Measurements from ENCODE around the gene NCAN.

Gene NCAN

GRCh38 chr19:19176950-19177349 is 34.8 kb upstream of the NCAN start:
- Histone ChIP-seq H3K4me3 (ENCODE audit: low read depth, low read length) (no peak overlapping the region), H3K9ac (ENCODE audit: low read depth, low read length) (no peak overlapping the region), H3K27me3 (ENCODE audit: control insufficient read depth, insufficient read depth, low read length) (0 out of 2 replicates have a peak, but pooled peaks cover 3% of the 10 kb centered on the region), H3K27ac (ENCODE audit: low read depth, low read length) (no peak overlapping the region), H3K4me1 (ENCODE audit: control insufficient read depth, insufficient read depth, low read length) (peaks cover 5% of the 10 kb centered on the region), H3K36me3 (ENCODE audit: control insufficient read depth, insufficient read depth, low read length) (peaks cover 1% of the 10 kb centered on the region; the same call in 1 of the 2 replicates), H3K9me3 (ENCODE audit: control insufficient read depth, insufficient read depth, low read length) (no peaks in the 10 kb centered on the region)

DNA sequence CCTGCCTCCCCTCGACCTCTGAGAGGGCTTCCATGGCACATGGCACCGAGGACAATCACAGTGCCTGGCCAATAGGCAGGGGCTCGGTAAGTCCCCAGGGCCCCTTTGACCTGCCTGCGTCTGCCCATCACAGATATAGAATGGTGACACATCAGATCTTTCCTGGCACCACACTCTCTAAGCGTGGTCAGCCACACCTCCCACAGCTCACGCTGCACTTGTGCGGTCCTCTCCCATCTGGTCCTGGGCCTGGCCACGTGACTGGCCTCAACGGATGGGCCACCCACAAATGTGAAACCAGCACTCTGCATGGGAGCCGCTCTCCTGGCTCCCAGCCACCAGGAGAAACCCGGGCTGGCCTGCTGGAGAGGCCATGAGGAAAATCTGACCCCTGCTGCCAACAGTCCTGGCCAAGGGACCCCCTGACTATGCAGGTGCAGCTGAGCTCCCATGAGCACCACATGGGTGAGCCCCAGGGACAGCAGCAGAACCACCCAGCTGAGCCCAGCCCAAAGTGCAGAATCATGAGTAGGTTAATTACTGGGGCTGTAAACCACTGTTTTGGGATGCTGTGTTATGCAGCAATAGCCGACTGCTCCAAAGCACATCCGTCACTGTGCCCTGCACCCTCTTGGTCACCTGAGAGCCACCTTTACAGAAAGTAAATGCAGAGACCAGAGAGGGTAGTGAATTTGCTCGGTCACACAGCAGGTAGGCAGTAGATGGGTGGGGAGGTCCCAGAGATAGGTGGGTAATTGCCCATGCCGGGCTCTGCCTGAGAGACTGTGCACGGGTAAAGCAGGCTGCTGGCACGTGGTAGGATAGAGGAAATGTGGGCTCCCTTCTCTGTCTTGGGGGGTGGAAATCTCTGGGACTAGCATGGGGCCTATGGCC is 32.0 kb upstream of the NCAN start:
- no peak overlapping the region for H3K4me3 ChIP-seq (ENCODE audit: low read depth, low read length)
- H3K4me1 ChIP-seq (ENCODE audit: control insufficient read depth, insufficient read depth, low read length) = no peaks in the 10 kb centered on the region
- H3K9me3 ChIP-seq (ENCODE audit: control insufficient read depth, insufficient read depth, low read length) = no peaks in the 10 kb centered on the region
- no peak overlapping the region for H3K9ac ChIP-seq (ENCODE audit: low read depth, low read length)
- no peak overlapping the region for H3K27ac ChIP-seq (ENCODE audit: low read depth, low read length)
- no peaks in the 10 kb centered on the region for H3K27me3 ChIP-seq (ENCODE audit: control insufficient read depth, insufficient read depth, low read length)
- peaks cover 11% of the 10 kb centered on the region; the same call in 1 of the 2 replicates for H3K36me3 ChIP-seq (ENCODE audit: control insufficient read depth, insufficient read depth, low read length)

DNA sequence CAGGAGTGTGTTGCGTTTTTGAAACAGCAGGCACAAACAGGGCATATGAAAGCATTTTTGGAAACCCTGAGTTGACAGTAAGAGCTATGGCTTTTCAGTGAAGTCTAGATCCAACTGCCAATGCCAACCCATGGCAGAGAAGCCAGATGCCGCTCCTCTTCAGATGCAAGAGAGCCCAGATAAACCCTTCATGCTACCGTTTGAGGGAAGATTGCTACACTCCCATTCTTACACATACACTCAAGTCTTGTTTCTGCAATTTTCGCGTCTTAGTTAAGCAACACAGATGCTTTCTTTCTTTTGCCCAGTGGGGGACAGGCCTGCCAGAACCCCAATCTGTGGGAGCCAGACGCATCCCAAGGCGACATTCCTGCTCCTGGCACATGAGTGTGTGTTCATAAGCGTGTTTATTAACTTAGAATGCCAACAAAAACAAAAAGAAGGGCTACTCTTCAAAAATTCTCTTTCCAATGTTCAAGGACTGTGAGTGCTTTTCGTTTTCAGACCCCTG is 30.2 kb upstream of the NCAN start:
- no peaks in the 10 kb centered on the region for H3K4me1 ChIP-seq (ENCODE audit: control insufficient read depth, insufficient read depth, low read length)
- no peak overlapping the region for H3K4me3 ChIP-seq (ENCODE audit: low read depth, low read length)
- H3K27ac ChIP-seq (ENCODE audit: low read depth, low read length) = no peak overlapping the region
- H3K9ac ChIP-seq (ENCODE audit: low read depth, low read length) = no peak overlapping the region
- H3K9me3 ChIP-seq (ENCODE audit: control insufficient read depth, insufficient read depth, low read length) = no peaks in the 10 kb centered on the region
- peaks cover 11% of the 10 kb centered on the region for H3K36me3 ChIP-seq (ENCODE audit: control insufficient read depth, insufficient read depth, low read length)
- H3K27me3 ChIP-seq (ENCODE audit: control insufficient read depth, insufficient read depth, low read length) = no peaks in the 10 kb centered on the region

DNA sequence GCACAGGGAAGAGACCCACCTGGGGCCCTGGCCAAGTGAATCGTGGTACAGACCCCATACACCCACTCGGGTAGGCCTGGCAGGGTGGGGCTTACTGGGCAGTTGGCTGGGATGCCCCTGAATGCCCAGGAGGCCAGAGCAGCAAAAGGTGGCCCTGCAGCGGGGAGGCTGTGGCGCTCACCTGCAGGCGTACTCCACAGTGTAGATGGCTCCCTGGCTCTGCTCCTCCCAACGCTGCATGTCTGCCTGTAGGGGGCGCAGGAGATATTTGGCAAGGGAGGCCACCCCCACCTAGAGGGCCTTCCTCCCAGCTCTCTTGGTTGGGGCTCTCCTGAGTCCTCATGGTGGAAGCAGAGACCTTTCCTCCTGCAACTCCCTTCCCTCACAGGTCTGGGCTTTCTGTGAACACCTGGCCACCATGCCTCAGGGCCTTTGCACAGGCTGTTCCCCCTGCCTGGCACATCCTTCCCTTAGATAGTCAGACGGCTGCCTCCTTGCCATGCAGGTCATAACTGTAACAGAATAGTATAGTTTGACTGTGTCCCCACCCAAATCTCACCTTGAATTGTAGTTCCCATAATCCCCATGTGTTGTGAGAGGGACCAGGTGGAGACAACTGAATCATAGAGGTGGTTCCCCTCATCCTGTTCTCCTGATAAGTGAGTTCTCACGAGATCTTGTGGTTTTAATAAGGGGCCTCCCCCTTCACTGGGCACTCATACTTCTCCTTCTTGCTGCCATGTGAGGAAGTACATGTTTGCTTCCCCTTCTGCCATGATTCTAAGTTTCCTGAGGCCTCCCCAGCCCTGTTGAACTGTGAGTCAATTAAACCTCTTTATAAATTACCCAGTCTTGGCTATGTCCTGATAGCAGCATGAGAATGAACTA is 25.7 kb upstream of the NCAN start:
- no peak overlapping the region for H3K27ac ChIP-seq (ENCODE audit: low read depth, low read length)
- H3K4me1 ChIP-seq (ENCODE audit: control insufficient read depth, insufficient read depth, low read length) = no peaks in the 10 kb centered on the region
- H3K27me3 ChIP-seq (ENCODE audit: control insufficient read depth, insufficient read depth, low read length) = no peaks in the 10 kb centered on the region
- H3K9ac ChIP-seq (ENCODE audit: low read depth, low read length) = no peak overlapping the region
- peaks cover 11% of the 10 kb centered on the region for H3K36me3 ChIP-seq (ENCODE audit: control insufficient read depth, insufficient read depth, low read length)
- no peaks in the 10 kb centered on the region for H3K9me3 ChIP-seq (ENCODE audit: control insufficient read depth, insufficient read depth, low read length)
- no peak overlapping the region for H3K4me3 ChIP-seq (ENCODE audit: low read depth, low read length)

- H3K27ac ChIP-seq (ENCODE audit: low read depth, low read length) = no peak overlapping the region
- no peak overlapping the region for H3K9ac ChIP-seq (ENCODE audit: low read depth, low read length)
Observed at GRCh38 chr19:19186742-19187141, 25.0 kb upstream of the NCAN start.

GRCh38 chr19:19191768-19192077 is 20.0 kb upstream of the NCAN start:
- H3K4me3 ChIP-seq (ENCODE audit: low read depth, low read length) = peak overlapping the region; percentile 88
- peak overlapping the region; percentile 97 for H3K27ac ChIP-seq (ENCODE audit: low read depth, low read length)
- H3K36me3 ChIP-seq (ENCODE audit: control insufficient read depth, insufficient read depth, low read length) = peaks cover 14% of the 10 kb centered on the region; the same call in 1 of the 2 replicates
- H3K9me3 ChIP-seq (ENCODE audit: control insufficient read depth, insufficient read depth, low read length) = no peaks in the 10 kb centered on the region
- H3K27me3 ChIP-seq (ENCODE audit: control insufficient read depth, insufficient read depth, low read length) = no peaks in the 10 kb centered on the region
- H3K9ac ChIP-seq (ENCODE audit: low read depth, low read length) = peak overlapping the region; percentile 80
- no peaks in the 10 kb centered on the region for H3K4me1 ChIP-seq (ENCODE audit: control insufficient read depth, insufficient read depth, low read length)

More at GRCh38 chr19:19186742-19187141, 25.0 kb upstream of the NCAN start:
- no peak overlapping the region for H3K4me3 ChIP-seq (ENCODE audit: low read depth, low read length)
- H3K27me3 ChIP-seq (ENCODE audit: control insufficient read depth, insufficient read depth, low read length) = no peaks in the 10 kb centered on the region
- H3K9me3 ChIP-seq (ENCODE audit: control insufficient read depth, insufficient read depth, low read length) = no peaks in the 10 kb centered on the region
- peaks cover 11% of the 10 kb centered on the region for H3K36me3 ChIP-seq (ENCODE audit: control insufficient read depth, insufficient read depth, low read length)
- H3K4me1 ChIP-seq (ENCODE audit: control insufficient read depth, insufficient read depth, low read length) = no peaks in the 10 kb centered on the region

- H3K36me3 ChIP-seq (ENCODE audit: control insufficient read depth, insufficient read depth, low read length) = peaks cover 19% of the 10 kb centered on the region
- H3K27ac ChIP-seq (ENCODE audit: low read depth, low read length) = peak within 1 kb of the TSS; percentile 97
- peak within 1 kb of the TSS; percentile 88 for H3K4me3 ChIP-seq (ENCODE audit: low read depth, low read length)
- H3K27me3 ChIP-seq (ENCODE audit: control insufficient read depth, insufficient read depth, low read length) = no peaks in the 10 kb centered on the region
- no peaks in the 10 kb centered on the region for H3K4me1 ChIP-seq (ENCODE audit: control insufficient read depth, insufficient read depth, low read length)
- H3K9ac ChIP-seq (ENCODE audit: low read depth, low read length) = peak within 1 kb of the TSS; percentile 80
- H3K9me3 ChIP-seq (ENCODE audit: control insufficient read depth, insufficient read depth, low read length) = no peaks in the 10 kb centered on the region
Observed at GRCh38 chr19:19192078-19192882, 19.5 kb upstream of the NCAN start, which contains the start of the genes BORCS8 and RFXANK. TSS of gene BORCS8 (minus strand) at chr19:19192152. CDS start at chr19:19192117, 35 bp downstream. TSS of gene RFXANK (plus strand) at chr19:19192258. CDS start at chr19:19193947, 1,689 bp downstream.

DNA sequence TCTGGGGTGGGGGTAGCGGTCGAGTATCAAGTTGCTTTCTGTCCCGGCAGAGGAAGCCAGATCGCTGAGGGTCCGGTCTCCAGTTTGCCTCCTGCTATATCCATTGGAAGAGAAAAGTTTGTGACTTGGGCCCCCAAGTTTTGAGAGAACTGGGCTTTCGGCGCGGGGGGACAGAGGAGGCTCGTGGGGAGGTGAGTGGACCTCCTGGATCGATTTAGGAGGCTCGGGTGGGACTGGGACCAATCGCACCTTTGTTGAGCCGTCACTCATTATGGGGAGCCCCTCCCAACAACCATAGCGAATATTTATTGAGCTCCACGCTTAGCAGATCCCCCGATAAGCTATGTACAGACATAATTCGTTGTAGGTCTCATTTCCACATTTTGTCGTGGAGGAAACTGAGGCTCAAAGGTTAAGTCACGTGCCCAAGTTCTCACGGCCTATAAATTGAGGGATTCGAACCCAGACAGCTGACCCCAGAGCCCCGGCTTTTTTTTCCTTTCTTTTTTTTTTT is 18.8 kb upstream of the NCAN start:
- H3K36me3 ChIP-seq (ENCODE audit: control insufficient read depth, insufficient read depth, low read length) = peaks cover 21% of the 10 kb centered on the region
- peak overlapping the region; percentile 74 for H3K4me3 ChIP-seq (ENCODE audit: low read depth, low read length)
- H3K4me1 ChIP-seq (ENCODE audit: control insufficient read depth, insufficient read depth, low read length) = no peaks in the 10 kb centered on the region
- peak overlapping the region; percentile 53 for H3K9ac ChIP-seq (ENCODE audit: low read depth, low read length)
- no peaks in the 10 kb centered on the region for H3K9me3 ChIP-seq (ENCODE audit: control insufficient read depth, insufficient read depth, low read length)
- H3K27ac ChIP-seq (ENCODE audit: low read depth, low read length) = peak overlapping the region; percentile 66
- H3K27me3 ChIP-seq (ENCODE audit: control insufficient read depth, insufficient read depth, low read length) = no peaks in the 10 kb centered on the region

- no peaks in the 10 kb centered on the region for H3K4me1 ChIP-seq (ENCODE audit: control insufficient read depth, insufficient read depth, low read length)
- peaks cover 31% of the 10 kb centered on the region for H3K36me3 ChIP-seq (ENCODE audit: control insufficient read depth, insufficient read depth, low read length)
- H3K4me3 ChIP-seq (ENCODE audit: low read depth, low read length) = no peak overlapping the region
- H3K27me3 ChIP-seq (ENCODE audit: control insufficient read depth, insufficient read depth, low read length) = no peaks in the 10 kb centered on the region
- no peak overlapping the region for H3K27ac ChIP-seq (ENCODE audit: low read depth, low read length)
- H3K9me3 ChIP-seq (ENCODE audit: control insufficient read depth, insufficient read depth, low read length) = no peaks in the 10 kb centered on the region
- no peak overlapping the region for H3K9ac ChIP-seq (ENCODE audit: low read depth, low read length)
Observed at GRCh38 chr19:19193926-19194325, 17.8 kb upstream of the NCAN start.

All from HUES48 (cell line).